ENCODE measurements around the gene ECI1.

The ECI1 gene

GRCh38 chr16:2232094-2232990 lies 19.0 kb downstream of the ECI1 start:
- no peak for DNase-seq

GRCh38 chr16:2231016-2231931 lies 20.1 kb downstream of the ECI1 start:
- no peak for DNase-seq

- no peak for DNase-seq
Measured at GRCh38 chr16:2230376-2230775, 21.0 kb downstream of the ECI1 start.

GRCh38 chr16:2229632-2230250 lies 21.6 kb downstream of the ECI1 start:
- no peak for DNase-seq

GRCh38 chr16:2229091-2229490 lies 22.3 kb downstream of the ECI1 start:
- no peak for DNase-seq

- no peak for DNase-seq
Measured at GRCh38 chr16:2228161-2228824, 23.1 kb downstream of the ECI1 start.

- no peak for DNase-seq
Measured at GRCh38 chr16:2226918-2227317, 24.5 kb downstream of the ECI1 start.

GRCh38 chr16:2226245-2226793 lies 25.1 kb downstream of the ECI1 start:
- no peak for DNase-seq

- DNase-seq = peak; percentile 34
Measured at GRCh38 chr16:2223942-2224486, 27.4 kb downstream of the ECI1 start.

- DNase-seq = peak; percentile 99
Measured at GRCh38 chr16:2223221-2223941, 28.0 kb downstream of the ECI1 start, which contains the start of gene E4F1. E4F1 (plus strand) TSS chr16:2223591; CDS start chr16:2223614, 23 bp downstream.

- DNase-seq = no peak
Measured at GRCh38 chr16:2216330-2216729, 35.1 kb downstream of the ECI1 start.

- DNase-seq = no peak
Measured at GRCh38 chr16:2214719-2214968, 36.7 kb downstream of the ECI1 start, which contains the start of gene PGP. PGP (minus strand) TSS chr16:2214840; CDS start chr16:2214777, 63 bp downstream.

- DNase-seq = no peak
Measured at GRCh38 chr16:2213817-2214718, 37.3 kb downstream of the ECI1 start.

GRCh38 chr16:2212362-2213324 lies 38.7 kb downstream of the ECI1 start:
- no peak for DNase-seq

GRCh38 chr16:2211923-2212347 lies 39.5 kb downstream of the ECI1 start:
- no peak for DNase-seq

- DNase-seq = no peak
Measured at GRCh38 chr16:2210386-2211365, 40.7 kb downstream of the ECI1 start, which contains the start of gene BRICD5. BRICD5 (minus strand) TSS chr16:2210863; CDS start chr16:2210833, 30 bp downstream.

GRCh38 chr16:2210009-2210332 lies 41.4 kb downstream of the ECI1 start:
- no peak for DNase-seq
